B cell (primary cell): Measurements from ENCODE around the gene PLPPR3.

Experiments
- EZH2 ChIP-seq: IDR thresholded peaks from 2 replicates; pipeline ENCODE4 v1.6.1; 2012; ENCODE audit warnings: borderline replicate concordance, low read depth, mild to moderate bottlenecking, moderate library complexity, low read length; ENCODE audit not compliant: insufficient read depth, poor library complexity, severe bottlenecking
- TF ChIP-seq, protein P1 (sequence below): fragments of 200-600 bp; IDR thresholded peaks from one replicate; pipeline ENCODE4 v1.8.0; 2022; ENCODE audit warnings: antibody characterized with exemption, mild to moderate bottlenecking

DNA sequence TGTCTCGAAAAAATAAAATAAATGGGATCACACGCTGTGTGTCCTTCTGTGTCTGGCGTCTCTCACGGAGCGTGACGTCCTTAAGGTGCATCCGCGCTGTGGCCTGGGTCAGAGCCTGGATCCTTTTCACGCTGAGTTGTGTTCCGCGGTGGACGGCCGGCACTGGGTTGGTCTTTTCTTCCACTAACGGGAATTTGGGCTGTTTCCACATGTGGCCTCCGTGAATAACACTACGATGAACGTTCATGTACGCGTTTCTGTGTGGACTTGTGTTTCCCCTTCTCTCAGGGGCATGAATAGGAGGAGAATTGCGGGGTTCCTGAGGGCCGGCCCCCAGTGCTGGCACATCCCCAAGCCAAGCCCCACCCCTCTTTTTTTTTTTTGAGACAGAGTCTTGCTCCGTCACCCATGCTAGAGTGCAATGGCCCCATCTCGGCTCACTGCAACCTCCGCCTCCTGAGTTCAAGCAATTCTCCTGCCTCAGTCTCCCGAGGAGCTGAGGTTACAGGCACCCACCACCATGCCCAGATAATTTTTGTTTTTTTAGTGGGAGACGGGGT lies 30.7 kb downstream of the PLPPR3 start:
- no peak for TF ChIP-seq EZH2
- TF ChIP-seq, protein P1, sequence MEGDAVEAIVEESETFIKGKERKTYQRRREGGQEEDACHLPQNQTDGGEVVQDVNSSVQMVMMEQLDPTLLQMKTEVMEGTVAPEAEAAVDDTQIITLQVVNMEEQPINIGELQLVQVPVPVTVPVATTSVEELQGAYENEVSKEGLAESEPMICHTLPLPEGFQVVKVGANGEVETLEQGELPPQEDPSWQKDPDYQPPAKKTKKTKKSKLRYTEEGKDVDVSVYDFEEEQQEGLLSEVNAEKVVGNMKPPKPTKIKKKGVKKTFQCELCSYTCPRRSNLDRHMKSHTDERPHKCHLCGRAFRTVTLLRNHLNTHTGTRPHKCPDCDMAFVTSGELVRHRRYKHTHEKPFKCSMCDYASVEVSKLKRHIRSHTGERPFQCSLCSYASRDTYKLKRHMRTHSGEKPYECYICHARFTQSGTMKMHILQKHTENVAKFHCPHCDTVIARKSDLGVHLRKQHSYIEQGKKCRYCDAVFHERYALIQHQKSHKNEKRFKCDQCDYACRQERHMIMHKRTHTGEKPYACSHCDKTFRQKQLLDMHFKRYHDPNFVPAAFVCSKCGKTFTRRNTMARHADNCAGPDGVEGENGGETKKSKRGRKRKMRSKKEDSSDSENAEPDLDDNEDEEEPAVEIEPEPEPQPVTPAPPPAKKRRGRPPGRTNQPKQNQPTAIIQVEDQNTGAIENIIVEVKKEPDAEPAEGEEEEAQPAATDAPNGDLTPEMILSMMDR: no peak
